Ascending aorta (tissue), 2 donors: ENCODE data around the gene ARHGAP27. TPM values are rescaled to one million over a fixed set of nuclear protein-coding genes. Genes with fewer than 3 reads are reported as not detected.

Source experiments
- DNase-seq, 2 donors: peaks; one replicate each; pipeline ENCODE4 v3.0.0-alpha.2; 2019; ENCODE audit warnings: low spot score in 2 of 2
- H3K27ac ChIP-seq, 2 donors: fragments of 200-600 bp; sonication (generic); one replicate each; pipeline ENCODE4 v1.5.1; 2016 to 2017; ENCODE audit warnings: mild to moderate bottlenecking in 1 of 2
- H3K27me3 ChIP-seq: fragments of 200-600 bp; sonication (generic); one replicate; pipeline ENCODE4 v1.5.1; 2017
- H3K36me3 ChIP-seq, 2 donors: fragments of 200-600 bp; sonication (generic); one replicate each; pipeline ENCODE4 v1.5.1; 2016
- H3K4me1 ChIP-seq, 2 donors: fragments of 200-600 bp; sonication (generic); one replicate each; pipeline ENCODE4 v1.5.1; 2016 to 2017; ENCODE audit warnings: mild to moderate bottlenecking in 1 of 2
- H3K4me3 ChIP-seq, 2 donors: fragments of 200-600 bp; sonication (generic); one replicate each; pipeline ENCODE4 v1.5.1; 2016 to 2017; ENCODE audit warnings: mild to moderate bottlenecking in 1 of 2
- H3K9me3 ChIP-seq, 2 donors: fragments of 200-600 bp; sonication (generic); one replicate each; pipeline ENCODE4 v1.5.1; 2016
- intact Hi-C: fragments of 100-400 bp; cut with DNase I; formaldehyde crosslinking; loops from one replicate; pipeline ENCODE4 v1.15.1; 2023
- total RNA-seq: library from RNA; depleted of rRNA; stranded (reverse); fragments of >200 nt; gene quantifications from one replicate; pipeline ENCODE4 v1.1.0, GENCODE V29; 2016
- TF ChIP-seq, protein P1 (sequence below), 3 experiments: fragments of 200-600 bp in 2 of 3; fragments of 450-650 bp in 1 of 3; sonication (generic) in 2 of 3; IDR thresholded peaks; one replicate each; pipeline ENCODE4 v1.5.1; 2016 to 2019; ENCODE audit warnings: antibody characterized with exemption in 3 of 3, mild to moderate bottlenecking in 1 of 3, moderate library complexity in 1 of 3

ARHGAP27 gene
- total RNA-seq, 1 donor from 2014 or later: 80.6 TPM

DNA sequence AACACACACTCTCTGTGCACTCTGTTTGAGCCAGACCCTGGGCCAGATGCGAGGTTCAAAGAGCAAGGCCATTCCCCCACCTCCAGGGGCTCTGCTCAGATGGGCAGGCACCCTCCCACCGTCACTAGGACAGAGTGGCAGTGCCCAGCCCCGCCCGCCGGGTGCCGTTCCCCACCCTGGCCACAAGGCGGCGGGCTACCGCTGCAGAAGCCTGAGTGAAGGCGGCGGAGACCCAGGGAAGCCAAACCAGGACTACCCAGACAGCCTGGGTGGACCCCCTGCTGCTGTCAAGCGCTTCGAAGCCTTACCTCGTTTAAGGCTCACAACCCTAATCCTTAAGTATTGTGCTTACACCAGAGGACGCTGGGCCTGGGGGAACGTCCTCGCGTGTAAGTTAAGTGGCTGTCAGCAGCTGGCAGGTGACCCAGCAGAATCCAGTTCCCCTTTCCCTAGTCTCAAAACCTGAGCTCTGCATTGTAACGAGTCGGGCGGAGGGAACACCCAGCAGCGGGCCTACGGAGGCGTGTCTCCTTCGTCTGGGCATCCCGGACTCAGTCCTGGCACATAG is 4.5 kb downstream of the ARHGAP27 start:
- Histone ChIP-seq H3K9me3 (no peaks in the 10 kb centered on the region), H3K4me1 (peaks cover 17 to 25% of the 10 kb centered on the region in 2 donors), H3K27ac (no peak overlapping the region), H3K36me3 (no peaks in the 10 kb centered on the region), H3K4me3 (peak overlapping the region; percentile 37 to 47), H3K27me3 (peaks cover 11% of the 10 kb centered on the region)
- TF ChIP-seq, protein P1, sequence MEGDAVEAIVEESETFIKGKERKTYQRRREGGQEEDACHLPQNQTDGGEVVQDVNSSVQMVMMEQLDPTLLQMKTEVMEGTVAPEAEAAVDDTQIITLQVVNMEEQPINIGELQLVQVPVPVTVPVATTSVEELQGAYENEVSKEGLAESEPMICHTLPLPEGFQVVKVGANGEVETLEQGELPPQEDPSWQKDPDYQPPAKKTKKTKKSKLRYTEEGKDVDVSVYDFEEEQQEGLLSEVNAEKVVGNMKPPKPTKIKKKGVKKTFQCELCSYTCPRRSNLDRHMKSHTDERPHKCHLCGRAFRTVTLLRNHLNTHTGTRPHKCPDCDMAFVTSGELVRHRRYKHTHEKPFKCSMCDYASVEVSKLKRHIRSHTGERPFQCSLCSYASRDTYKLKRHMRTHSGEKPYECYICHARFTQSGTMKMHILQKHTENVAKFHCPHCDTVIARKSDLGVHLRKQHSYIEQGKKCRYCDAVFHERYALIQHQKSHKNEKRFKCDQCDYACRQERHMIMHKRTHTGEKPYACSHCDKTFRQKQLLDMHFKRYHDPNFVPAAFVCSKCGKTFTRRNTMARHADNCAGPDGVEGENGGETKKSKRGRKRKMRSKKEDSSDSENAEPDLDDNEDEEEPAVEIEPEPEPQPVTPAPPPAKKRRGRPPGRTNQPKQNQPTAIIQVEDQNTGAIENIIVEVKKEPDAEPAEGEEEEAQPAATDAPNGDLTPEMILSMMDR (IDR thresholded peaks at IDR 0.05): peak; percentile 92 to 98 (median 98)
- intact Hi-C loops: no loop called here
- peak in 1 of 2 donors; percentile 82 for DNase-seq

DNA sequence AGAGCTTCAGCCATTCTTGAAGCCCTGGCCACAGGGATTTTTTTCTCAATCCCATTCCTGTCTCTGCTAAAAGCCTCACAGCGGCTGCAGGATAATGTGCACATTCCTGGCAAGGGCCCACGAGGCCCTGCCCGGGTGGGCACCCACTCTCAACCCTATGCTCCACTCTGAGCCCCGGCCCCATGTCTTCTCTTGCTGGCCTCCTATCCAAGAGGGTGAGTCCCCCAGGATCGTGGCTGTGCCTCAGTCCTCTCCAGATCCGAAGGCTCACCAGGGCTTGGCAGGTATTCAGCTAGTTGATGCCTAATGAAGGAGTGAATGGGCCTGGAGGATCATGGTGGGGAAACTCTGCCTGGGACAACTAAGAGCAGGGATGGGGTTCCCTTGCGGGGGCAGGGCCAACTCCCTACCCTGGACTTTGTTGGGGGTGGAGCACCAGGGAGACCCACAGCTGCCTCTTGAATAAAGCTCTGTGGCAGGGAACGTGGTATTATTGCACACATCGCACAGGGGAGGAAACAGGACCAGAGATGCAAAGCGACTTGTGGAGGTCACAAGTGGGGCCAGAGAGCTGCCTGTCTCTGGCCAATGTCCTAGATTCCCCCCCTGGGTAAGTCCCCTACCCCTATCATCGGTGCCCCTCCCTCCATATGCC is 5.4 kb downstream of the ARHGAP27 start:
- Histone ChIP-seq H3K9me3 (no peaks in the 10 kb centered on the region), H3K27me3 (peaks cover 8% of the 10 kb centered on the region), H3K27ac (no peak overlapping the region), H3K4me1 (peaks cover 16 to 23% of the 10 kb centered on the region in 2 donors), H3K4me3 (no peak overlapping the region), H3K36me3 (no peaks in the 10 kb centered on the region)
- TF ChIP-seq, protein P1 (IDR thresholded peaks at IDR 0.05): no peak
- DNase-seq: no peak
- intact Hi-C loops: no loop called here

DNA sequence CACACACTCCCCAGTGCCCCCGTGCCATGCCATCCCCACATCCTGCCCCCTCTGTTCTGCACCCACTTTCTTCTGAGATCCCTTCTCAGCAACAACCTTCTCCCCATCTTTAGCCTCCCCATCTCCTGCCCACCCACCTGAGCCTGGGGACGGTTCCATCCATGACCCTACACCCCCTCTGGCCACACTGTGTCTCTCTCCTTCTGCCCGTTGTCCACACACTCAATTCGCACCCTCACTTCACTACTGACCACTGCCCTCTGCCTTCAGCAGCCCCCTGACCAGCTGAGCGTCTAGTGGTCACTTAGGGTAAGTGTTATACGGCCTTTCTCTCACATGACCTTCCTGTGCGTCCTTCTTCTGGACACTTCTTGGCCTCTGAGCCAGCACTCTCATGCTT is 6.1 kb downstream of the ARHGAP27 start:
- no peak for DNase-seq
- peaks cover 8% of the 10 kb centered on the region for H3K27me3 ChIP-seq
- H3K36me3 ChIP-seq: no peaks in the 10 kb centered on the region
- H3K9me3 ChIP-seq: no peaks in the 10 kb centered on the region
- intact Hi-C loops: no loop called here
- no peak overlapping the region for H3K27ac ChIP-seq
- H3K4me1 ChIP-seq: peaks cover 13 to 21% of the 10 kb centered on the region in 2 donors
- TF ChIP-seq, protein P1 (IDR thresholded peaks at IDR 0.05): no peak
- no peak overlapping the region for H3K4me3 ChIP-seq

DNA sequence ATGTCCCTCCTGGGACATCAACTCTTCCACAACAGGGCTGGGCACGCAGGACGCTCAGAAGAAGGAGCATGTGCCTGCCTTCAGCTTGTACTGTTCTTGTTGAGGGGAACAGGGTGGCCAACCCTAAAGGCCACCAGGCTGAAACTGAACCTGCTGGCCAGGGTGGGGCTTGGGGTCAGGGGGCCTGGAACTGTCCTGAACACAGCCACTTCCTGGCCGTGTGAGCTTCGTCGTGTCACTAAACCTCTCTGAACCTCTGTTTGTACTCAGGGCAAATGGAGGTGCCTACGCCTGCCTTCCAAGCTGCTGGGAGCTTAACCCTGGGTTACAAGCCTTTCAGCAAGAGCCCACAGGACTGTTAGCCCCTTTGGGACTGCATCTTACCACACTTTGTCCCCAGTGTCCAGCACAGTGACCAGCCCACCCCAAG is 6.7 kb downstream of the ARHGAP27 start:
- Histone ChIP-seq H3K4me3 (no peak overlapping the region), H3K27ac (no peak overlapping the region), H3K4me1 (peaks cover 9 to 15% of the 10 kb centered on the region in 2 donors), H3K9me3 (no peaks in the 10 kb centered on the region), H3K27me3 (peaks cover 8% of the 10 kb centered on the region), H3K36me3 (no peaks in the 10 kb centered on the region)
- DNase-seq: no peak
- TF ChIP-seq, protein P1 (IDR thresholded peaks at IDR 0.05): no peak
- intact Hi-C loops: no loop called here

DNA sequence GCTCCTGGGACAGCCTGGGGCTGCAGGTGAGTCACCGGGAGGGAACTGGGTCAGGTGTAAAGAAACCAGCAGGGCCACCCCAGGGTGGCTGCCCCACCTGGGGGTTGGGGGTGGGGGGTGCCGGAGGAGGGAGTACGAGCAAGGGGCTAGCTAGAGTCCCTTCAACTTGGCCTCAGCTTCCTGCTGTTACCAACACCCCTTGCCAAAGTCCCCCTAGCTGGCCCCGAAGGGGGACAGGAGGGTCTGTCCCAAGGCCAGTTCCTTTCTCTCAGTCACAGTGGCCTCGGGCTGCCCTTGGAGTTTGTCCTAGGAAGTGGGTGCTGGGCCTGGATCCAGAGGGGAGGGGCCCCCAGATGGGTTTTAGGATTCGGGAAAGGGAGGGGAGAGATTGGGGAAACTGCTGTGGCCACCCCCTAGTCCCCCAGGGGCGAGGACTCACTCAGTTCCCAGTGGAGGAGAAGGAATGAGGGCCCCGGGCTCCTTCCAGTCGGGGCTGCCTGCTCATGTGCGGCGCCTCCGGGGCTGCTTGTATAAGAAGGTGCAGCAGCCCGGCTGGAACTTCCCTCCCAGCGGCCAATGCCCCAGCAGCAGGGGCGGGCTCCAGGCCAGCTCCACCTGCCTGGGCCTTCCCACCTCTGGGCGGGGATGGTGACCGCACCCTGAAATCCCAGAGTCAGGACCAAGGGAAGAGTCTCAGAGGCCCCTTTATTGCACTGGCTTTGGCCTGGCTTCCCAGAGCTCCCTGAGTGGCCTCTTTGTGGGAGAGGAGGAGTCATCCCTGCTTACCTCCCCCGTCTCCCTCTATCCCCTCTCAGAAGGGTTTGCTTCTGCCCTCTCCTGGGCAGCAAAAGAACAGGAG is 7.3 kb downstream of the ARHGAP27 start:
- H3K9me3 ChIP-seq: no peaks in the 10 kb centered on the region
- no peak for DNase-seq
- no peak overlapping the region for H3K27ac ChIP-seq
- no peaks in the 10 kb centered on the region for H3K36me3 ChIP-seq
- H3K27me3 ChIP-seq: peaks cover 5% of the 10 kb centered on the region
- peaks cover 7 to 13% of the 10 kb centered on the region in 2 donors for H3K4me1 ChIP-seq
- no peak overlapping the region for H3K4me3 ChIP-seq
- TF ChIP-seq, protein P1 (IDR thresholded peaks at IDR 0.05): no peak
- intact Hi-C loops: no loop called here
